CD4-positive, alpha-beta T cell treated with Interleukin-1 beta for 1 hour (primary cell): ENCODE measurements around the gene GPR149.

Source experiments
- DNase-seq, 2 donors: peaks; one replicate each; pipeline ENCODE4 v3.0.0-alpha.2; 2020 to 2022

Gene GPR149

DNA sequence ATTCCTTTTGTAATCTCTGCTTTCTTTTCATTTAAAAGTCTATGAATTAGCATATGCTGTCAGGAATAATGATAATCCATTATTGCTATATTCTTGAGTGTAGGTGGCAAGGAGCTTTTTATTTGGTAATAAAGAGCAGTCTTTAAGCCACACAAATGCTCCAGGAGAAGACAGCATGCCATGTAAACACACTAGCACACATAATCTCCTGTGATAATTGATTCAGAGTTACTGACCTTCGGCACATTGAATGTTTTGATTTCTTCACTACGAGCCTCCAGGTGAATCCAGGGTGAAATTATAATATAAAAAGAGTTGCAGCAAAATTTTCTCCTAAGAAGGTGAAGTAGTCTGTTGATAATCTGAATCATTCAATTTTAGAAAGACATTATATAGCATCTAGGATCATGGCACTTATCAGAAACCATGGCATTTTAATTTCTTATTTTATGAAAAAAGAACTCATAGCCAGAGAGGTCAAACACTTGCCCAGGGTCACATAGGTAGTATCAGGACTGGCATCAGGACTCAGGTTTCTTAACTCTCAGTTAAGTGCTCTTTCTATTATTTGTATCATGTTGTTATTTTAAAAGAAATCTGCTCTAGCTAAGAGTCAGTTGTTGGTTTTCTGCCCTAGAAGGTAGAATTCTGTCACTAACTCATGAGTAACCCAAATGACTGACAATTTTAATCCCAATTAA, 84.4 kb downstream of the GPR149 start:
- no peak for DNase-seq

DNA sequence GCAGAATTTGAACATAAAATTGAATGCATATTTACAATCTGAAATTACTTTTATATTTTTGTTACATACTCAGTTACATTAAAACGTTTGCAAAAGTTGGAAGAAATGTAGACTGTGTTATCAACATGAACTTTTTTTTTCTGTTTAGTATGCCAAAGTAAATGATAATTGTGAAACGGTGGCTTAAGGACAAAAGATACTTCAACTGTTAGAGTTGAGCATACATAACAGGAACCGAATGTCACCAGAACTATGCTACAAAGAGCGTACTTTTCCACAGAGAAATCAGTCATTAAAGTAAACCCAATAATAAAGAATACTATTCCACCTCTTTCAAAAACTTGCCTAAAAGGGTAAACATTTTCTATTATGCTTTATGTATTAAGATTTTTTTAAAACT, 91.4 kb downstream of the GPR149 start:
- DNase-seq = no peak

DNA sequence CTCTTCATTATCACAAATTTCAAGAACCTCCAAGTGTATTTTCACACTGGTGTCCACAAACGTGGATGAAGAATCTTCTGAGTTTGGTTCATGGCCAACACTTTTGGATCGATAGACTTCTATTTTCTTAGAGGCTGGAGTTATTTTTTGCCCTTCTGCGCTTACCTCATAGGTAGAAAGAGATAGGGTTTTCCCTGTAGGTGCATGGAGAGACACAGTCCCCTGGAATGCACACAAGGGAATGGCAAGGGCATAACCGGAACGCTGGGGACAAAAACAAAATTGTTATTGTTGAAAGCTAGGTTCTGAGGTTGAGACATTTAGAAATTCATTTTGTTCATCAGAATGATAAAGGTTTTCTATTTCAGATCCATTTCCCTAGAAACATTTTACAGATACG, 92.0 kb downstream of the GPR149 start:
- no peak for DNase-seq

DNA sequence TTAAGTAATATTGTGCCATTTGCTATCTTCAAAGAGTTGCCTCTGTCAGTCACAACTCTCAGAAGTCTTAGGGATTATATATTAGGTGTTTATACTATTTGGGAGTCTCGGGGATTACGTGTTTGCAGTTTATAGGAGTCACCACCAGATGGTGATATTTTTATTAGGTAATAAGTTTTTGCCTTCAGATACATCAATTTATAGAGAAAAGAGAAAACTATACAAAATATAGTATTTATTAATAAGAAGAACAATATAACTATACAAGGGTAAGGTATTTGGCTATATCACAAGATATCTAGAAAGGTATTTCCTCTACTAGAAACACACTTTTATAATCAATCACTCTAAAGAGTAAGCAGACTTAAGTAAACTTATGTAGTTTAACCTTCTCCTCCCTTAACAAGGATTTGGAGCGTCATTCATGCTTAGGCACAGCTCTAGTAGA, 95.0 kb downstream of the GPR149 start:
- peak in 1 of 2 donors; percentile 41 for DNase-seq

DNA sequence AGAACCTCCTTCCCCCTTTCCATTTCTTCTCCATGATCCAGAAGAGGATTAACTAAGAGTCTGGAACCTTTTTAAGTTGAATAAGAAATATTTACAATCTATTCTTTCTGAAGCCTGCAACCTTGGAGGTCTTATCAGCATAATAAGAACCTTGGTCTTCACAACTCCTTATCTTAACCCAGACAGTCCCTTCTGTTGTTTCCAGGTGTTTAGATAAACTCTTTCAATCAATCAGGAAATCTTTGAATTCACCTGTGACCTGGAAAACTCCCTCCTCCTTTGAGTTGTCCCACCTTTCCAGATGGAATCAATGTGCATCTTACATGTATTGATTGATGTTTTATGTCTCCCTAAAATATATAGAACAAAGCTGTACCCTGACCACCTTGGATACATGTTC, 102.1 kb downstream of the GPR149 start:
- no peak for DNase-seq

DNA sequence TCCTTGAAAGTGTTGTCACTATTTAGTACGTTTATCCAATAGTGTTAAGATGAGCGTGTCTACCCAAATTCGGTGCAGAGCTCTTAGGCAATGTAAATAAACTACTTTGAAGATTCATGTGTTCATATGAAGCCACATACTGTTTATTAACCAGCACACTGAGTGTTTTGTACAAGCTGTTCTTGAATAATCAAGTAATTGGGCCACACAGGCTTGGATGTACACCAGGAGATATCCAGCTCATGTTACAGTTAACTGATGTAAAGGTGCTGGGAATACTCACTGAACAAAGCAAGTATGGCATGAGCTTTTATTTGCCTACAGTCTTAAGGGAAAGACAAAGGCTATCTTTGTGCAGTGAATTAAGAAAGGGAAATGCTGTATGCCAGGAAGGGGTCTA, 105.1 kb downstream of the GPR149 start:
- DNase-seq = no peak

DNA sequence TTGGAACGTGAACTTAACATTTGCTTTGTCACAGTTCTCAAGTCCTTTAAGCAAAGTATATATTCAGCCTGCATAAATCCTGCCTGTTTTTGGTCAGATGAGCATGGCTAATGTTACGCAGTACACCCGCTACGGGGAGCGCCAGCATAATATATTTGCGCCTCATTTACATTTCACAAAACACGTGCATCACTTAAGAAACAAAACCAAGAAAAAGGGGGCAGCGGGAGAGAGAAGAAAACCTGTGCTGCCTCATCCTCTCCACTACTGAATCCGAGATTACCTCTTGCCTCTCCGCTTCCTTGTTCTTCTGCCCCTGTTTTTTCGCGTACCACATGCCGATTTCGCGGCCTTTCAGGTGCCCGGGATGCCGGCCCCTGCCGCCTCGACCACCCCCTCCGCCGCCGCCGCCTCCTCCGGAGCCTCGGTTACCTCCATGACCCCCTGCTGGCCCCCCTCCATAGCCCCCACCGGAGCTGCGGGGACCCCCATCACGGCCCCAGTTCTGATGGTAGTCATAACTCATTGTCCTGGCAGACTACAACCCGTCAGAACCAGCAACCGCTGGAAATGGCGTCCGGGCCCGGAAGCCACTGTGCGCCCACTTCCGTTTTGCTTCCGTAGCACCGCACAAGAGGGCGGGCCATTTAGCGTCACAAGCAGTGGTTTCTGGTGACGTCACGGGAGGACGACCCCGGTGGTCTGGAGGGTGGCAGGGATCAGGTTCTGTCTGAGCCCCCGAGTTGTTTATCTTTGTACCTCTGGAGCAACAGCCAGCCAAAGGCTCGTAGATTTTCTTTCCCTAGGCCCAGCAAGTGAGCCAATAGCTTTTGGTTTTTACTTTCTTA, 105.9 kb downstream of the GPR149 start, which contains the start of gene DHX36:
Gene DHX36, minus strand, starts transcription at position 597 of the 848 bp plus-strand sequence. Its CDS starts 71 bp downstream, at position 526.
- DNase-seq = peak; percentile 91 to 93

DNA sequence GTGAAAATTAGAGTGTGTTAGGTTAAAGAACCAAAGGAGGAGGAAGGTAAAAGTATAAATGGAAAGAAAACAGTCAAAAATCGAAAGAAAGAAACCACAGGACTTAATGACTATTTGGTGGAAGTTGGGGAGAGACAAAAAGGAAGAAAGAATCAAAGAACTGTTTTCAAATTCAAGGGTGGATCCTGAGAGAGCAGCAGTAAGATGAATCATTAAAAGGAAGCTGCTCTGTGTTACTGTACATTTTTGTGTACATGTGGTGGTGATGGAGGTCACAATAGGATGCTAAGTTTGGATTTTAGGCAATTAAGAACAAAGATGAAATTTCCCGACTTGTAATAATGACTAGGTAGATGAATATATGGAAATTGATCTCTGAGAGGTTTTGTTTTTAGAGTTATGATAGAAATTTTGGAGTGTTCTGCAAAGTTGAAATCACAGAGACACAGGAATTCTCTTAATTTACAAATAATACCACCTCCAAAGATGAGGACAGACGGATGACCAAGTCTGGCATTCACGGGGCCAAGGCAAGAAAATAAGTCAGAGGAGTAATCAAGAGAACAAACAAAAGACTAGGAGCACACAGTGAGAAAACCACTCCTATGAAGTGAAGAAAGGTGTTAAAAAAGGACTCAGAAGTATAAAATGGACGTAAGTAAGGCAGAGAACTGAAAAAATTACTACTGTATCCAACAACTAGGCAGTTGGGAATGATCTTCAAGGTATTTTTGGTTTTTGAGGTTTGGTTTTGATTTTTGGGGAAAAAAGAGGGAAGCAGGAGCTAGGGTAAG, 112.8 kb downstream of the GPR149 start:
- DNase-seq = no peak

DNA sequence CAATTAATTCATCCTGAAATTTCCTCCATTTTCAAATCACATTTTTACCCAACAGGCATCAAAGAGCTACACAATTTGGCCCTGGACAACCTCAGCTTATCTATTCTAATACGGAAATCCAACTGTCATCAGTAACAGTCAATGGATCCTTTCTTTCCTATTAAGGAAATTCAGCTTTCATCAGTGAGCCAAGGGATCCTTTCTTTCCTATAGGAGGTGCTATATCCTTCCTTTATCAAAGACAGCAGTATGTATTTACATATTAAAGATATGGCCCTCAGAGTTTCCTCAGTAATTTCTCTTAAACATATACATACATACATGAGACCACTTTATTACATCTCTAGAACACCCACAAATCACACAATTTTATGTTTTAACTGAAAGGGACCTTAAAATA, 115.8 kb downstream of the GPR149 start:
- no peak for DNase-seq

DNA sequence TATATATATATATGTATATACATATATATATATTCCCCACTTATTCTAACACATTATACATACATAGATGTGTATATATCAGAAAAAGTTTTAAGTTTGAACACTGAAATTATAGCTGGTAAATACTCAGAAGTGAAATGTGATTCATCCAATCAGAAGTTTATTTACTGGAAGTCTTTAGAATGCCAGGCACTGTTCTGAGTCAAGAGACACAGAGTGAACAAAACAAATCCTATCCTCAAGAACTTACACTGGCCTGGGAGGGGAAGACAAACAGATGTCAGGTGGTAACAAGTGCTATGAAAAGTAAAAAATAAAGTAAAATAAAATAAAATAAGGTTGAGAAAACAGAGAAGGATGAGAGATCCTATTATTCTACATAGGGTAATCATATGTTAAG, 119.2 kb downstream of the GPR149 start:
- DNase-seq = no peak

DNA sequence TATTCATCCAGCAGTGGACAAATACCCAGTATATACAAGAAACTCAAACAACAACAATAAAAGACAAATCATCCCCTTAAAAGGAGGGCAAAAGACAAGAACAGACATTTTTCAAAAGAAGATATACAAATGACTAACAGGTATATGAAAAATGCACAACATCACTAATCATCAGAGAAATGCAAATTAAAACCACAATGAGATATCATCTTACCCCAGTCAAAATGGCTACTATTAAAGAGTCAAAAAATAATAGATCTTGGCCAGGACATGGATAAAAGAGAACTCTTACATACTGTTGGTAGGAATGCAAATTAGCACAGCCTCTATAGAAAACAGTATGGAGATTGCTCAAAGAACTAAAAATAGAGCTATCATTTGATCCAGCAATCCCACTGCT, 122.6 kb downstream of the GPR149 start:
- no peak for DNase-seq

DNA sequence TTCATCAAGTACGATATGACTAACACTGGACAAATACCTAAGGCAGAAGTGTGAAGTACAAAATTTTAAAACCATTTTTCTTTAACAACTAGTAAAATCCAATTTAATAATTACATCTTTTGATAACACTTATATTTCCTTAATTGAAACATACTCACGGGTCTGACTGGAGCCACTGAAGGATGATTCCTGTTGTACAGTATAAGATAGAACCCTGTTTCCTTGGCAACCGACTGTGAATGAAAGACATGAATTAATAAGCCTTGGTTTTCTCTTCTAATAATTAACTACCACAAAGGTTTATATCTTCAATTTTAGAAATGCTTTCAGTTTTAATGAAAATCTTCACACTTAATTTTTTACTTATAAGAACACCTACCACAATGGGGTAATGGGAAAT, 125.1 kb downstream of the GPR149 start:
- no peak for DNase-seq

DNA sequence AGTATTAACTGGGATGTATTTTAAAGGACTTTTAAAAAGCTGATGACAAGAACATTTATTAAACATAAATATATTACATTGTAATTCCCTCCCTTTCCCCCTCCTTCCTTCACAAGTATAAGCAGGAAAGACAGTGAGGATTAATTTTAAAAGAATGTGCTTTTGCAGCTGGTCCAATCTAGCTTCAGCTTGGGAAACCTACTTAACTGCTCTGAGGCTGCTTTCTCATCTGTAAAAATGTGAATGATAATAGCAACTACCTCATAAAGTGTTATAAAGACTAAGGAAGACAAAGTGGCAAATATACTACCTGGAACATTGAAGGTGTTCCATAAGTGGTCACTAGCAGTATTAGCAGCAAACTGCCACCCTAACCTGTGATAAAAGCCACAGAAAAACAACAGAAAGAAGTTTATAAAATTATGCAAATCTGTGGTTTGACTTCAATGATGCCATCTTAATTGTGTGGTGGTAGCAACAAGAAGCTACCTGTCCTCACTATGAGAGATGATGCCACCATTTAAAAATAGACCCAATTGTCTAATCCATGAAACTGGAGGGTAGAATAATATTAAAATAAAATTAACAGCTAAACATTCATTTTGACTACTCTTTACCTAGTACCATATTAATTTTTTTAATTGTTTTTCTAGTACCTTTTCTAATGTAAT, 125.7 kb downstream of the GPR149 start:
- DNase-seq = no peak

DNA sequence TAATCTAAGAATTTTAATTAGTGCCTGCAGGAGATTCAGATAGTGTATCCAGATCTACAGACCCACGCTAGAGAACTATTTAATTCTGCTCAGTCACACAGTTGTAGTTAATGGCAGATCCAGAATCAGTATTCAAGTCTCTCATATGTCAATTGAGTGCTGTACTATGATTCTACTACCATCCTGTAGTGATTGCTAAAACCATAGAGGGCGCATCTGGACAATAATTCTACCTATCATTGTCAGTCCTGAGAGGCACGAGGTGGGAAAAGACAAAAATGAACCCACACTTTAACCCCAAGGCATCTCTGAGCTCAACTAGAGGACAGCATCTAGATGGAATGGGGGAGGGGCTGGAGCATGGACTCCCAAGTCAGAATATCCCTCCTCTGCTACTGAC, 128.4 kb downstream of the GPR149 start:
- no peak for DNase-seq

DNA sequence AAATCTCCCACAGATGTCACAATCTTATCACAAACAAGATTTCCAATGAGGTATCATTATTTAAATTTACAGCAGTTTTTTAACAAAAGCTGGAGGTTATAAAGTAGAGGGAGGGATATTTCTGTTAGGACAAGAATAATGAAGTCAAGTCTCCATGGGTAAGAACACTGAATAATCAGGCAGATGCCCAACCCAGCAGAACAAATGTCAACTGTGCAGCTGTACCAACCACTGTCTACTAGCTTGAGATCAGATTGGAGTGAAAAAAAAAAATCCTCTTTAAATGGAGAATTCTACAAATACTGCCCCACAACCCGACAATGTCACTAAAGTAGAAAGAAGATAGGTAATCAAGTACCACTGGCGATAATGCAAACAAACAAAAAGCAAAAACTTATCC, 136.0 kb downstream of the GPR149 start:
- no peak for DNase-seq

DNA sequence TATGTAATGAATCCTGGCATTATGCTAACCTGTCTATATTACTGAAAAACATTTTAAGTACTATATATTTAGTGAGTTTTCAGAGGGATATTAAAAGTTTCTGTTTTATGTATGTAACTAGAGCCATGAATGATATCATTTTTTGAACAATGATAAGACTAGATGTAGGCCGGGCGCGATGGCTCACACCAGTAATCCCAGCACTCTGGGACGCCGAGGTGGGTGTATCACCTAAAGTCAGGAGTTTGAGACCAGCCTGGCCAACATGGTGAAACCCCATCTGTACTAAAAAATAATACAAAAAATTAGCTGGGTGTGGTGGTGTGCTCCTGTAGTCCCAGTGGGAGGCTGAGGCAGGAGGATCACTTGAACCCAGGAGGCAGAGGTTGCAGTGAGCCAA, 139.8 kb downstream of the GPR149 start:
- DNase-seq = no peak
